RWPE1 (cell line): ENCODE measurements around the gene IL18BP.
A peak's percentile ranks its signal among the peaks of the same experiment; 100 is the strongest.

Source experiments
- CTCF ChIA-PET: fragments of 350-600 bp; sonication (Branson Sonifier 250); formaldehyde crosslinking; extraction: SDS; loops from one replicate; lab custom pipeline; 2021; lab: Yijun Ruan, JAX
- POLR2A ChIA-PET: fragments of 400-600 bp; formaldehyde crosslinking; extraction: SDS; loops from one replicate; lab custom pipeline; 2020; ENCODE audit warnings: antibody characterized with exemption; ENCODE audit not compliant: low non-redundant PET; lab: Yijun Ruan, JAX
- DNase-seq: peaks from one replicate; pipeline ENCODE4 v3.0.0; 2012; ENCODE audit warnings: low spot score
- H3K27ac ChIP-seq: fragments of 450-650 bp; 2 replicates; pipeline ENCODE4 v1.5.1; 2017
- TF ChIP-seq, protein P1 (sequence below): fragments of 450-650 bp; conservative IDR thresholded peaks from 2 replicates; pipeline ENCODE4 v1.5.1; 2017; ENCODE audit warnings: low read depth, mild to moderate bottlenecking

Gene IL18BP

DNA sequence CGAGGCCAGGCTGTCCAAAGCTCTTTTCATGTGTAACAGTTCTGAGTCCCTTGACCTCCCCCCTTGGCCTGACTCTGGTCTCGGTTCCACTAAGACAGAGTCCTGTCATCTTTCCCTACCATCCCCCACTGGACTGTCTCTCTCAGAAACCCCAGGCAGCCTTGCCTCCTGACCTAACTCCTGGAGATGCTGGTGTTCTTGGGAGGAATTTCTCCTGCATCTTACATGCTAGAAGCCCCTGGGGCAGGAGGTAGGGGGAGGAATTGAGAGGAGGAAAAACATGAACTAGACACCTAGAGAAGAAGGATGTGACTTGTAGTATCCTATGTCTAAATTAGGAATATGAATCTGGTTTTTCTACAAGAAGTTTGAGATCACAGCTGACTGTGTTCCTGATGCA lies 648 bp upstream of the IL18BP start:
- TF ChIP-seq, protein P1, sequence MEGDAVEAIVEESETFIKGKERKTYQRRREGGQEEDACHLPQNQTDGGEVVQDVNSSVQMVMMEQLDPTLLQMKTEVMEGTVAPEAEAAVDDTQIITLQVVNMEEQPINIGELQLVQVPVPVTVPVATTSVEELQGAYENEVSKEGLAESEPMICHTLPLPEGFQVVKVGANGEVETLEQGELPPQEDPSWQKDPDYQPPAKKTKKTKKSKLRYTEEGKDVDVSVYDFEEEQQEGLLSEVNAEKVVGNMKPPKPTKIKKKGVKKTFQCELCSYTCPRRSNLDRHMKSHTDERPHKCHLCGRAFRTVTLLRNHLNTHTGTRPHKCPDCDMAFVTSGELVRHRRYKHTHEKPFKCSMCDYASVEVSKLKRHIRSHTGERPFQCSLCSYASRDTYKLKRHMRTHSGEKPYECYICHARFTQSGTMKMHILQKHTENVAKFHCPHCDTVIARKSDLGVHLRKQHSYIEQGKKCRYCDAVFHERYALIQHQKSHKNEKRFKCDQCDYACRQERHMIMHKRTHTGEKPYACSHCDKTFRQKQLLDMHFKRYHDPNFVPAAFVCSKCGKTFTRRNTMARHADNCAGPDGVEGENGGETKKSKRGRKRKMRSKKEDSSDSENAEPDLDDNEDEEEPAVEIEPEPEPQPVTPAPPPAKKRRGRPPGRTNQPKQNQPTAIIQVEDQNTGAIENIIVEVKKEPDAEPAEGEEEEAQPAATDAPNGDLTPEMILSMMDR: no peak
- H3K27ac ChIP-seq: peak overlapping the region; percentile 56; the same call in 1 of the 2 replicates
- POLR2A ChIA-PET: interaction anchor here (0.6 kb wide), 1 partner anchor 8 kb away, joined by 3 read pairs; no protein-coding TSS in a partner anchor
- CTCF ChIA-PET: interaction anchor here (1.2 kb wide), 1 partner anchor 185 kb away, joined by 5 read pairs; no protein-coding TSS in a partner anchor
- DNase-seq: no peak

DNA sequence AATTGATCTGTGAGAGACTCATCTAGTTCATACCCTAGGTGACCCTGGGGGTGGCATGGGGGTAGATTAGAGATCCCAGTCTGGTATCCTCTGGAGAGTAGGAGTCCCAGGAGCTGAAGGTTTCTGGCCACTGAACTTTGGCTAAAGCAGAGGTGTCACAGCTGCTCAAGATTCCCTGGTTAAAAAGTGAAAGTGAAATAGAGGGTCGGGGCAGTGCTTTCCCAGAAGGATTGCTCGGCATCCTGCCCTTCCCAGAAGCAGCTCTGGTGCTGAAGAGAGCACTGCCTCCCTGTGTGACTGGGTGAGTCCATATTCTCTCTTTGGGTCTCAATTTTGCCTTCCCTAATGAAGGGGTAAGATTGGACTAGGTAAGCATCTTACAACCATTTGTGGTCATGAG lies 653 bp downstream of the IL18BP start:
- DNase-seq: no peak
- ChIA-PET POLR2A (interaction anchor here (1.1 kb wide), 1 partner anchor 146 kb away, joined by 3 read pairs; no protein-coding TSS in a partner anchor), CTCF (no interaction called here)
- TF ChIP-seq, protein P1: no peak
- H3K27ac ChIP-seq: peak overlapping the region; percentile 56

DNA sequence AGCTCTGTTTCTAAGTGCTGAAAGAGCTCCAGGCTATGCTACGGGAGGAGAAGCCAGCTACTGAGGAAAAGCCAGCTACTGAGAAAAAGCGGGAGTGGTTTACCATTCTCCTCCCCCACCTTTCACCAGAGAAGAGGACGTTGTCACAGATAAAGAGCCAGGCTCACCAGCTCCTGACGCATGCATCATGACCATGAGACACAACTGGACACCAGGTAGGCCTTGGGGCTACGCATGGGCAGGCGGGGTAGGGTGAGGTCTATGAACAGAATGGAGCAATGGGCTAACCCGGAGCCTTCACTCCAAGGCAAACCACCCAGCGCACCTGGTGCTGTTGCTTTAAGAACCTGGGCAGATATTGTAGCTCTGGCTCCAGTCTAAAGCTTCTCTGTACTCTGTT lies 1.1 kb downstream of the IL18BP start:
- DNase-seq: no peak
- ChIA-PET CTCF (interaction anchor here (0.5 kb wide), 1 partner anchor 11 kb away, joined by 3 read pairs; no protein-coding TSS in a partner anchor), POLR2A (interaction anchor here (1.1 kb wide), 1 partner anchor 146 kb away, joined by 3 read pairs; no protein-coding TSS in a partner anchor)
- TF ChIP-seq, protein P1: no peak
- peak overlapping the region; percentile 56 for H3K27ac ChIP-seq

DNA sequence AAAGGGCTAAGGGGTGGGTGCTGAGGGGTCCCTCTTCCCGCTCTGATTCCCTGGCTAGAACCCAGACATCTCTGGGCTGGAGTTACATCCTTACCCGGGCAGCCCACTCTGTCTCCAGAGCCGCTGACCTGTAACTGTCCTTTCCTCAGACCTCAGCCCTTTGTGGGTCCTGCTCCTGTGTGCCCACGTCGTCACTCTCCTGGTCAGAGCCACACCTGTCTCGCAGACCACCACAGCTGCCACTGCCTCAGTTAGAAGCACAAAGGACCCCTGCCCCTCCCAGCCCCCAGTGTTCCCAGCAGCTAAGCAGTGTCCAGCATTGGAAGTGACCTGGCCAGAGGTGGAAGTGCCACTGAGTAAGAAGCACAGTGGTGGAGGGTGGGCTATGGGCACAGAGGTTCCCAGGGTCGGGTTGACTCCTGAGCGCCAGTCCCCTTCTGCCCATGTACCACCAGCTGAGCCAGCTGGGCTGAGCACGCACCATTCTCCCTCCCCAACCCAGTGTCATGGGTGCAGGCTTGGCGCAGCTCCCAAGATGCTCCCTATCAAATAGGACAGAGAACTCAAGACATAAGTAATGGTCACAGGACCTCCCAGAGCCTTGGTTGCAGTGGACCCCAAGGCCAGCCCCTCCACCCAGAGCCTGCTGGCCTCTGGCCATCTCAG lies 1.6 kb downstream of the IL18BP start:
- ChIA-PET POLR2A (interaction anchor here (1.1 kb wide), 1 partner anchor 145 kb away, joined by 3 read pairs; no protein-coding TSS in a partner anchor), CTCF (interaction anchor here (0.5 to 1.4 kb wide), 3 partner anchors 10 to 25 kb away, joined by 3 to 4 read pairs (median 4); no protein-coding TSS in a partner anchor)
- peak overlapping the region; percentile 56 for H3K27ac ChIP-seq
- no peak for DNase-seq
- TF ChIP-seq, protein P1: no peak

DNA sequence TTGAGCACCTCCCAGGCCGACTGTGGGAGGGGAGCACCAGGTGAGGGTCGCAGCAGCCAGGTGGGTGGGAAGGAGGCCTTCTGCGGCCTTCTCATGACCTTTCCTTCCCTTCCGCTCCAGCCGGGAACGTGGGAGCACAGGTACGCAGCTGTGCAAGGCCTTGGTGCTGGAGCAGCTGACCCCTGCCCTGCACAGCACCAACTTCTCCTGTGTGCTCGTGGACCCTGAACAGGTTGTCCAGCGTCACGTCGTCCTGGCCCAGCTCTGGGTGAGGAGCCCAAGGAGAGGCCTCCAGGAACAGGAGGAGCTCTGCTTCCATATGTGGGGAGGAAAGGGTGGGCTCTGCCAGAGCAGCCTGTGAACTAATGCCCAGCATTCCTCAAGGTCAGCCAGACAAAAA lies 2.6 kb downstream of the IL18BP start:
- TF ChIP-seq, protein P1: no peak
- peak overlapping the region; percentile 56 for H3K27ac ChIP-seq
- ChIA-PET CTCF (interaction anchor here (0.5 to 1.4 kb wide), 3 partner anchors 22 to 193 kb away, joined by 4 read pairs; no protein-coding TSS in a partner anchor), POLR2A (no interaction called here)
- DNase-seq: no peak

DNA sequence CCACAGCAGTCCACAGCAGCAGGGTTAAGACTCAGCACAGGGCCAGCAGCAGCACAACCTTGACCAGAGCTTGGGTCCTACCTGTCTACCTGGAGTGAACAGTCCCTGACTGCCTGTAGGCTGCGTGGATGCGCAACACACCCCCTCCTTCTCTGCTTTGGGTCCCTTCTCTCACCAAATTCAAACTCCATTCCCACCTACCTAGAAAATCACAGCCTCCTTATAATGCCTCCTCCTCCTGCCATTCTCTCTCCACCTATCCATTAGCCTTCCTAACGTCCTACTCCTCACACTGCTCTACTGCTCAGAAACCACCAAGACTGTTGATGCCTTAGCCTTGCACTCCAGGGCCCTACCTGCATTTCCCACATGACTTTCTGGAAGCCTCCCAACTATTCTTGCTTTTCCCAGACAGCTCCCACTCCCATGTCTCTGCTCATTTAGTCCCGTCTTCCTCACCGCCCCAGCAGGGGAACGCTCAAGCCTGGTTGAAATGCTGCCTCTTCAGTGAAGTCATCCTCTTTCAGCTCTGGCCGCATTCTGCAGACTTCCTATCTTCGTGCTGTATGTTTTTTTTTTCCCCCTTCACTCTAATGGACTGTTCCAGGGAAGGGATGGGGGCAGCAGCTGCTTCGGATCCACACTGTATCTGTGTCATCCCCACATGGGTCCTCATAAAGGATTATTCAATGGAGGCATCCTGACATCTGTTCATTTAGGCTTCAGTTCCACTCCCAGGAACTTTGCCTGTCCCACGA lies 3.3 kb downstream of the IL18BP start:
- ChIA-PET CTCF (no interaction called here), POLR2A (no interaction called here)
- DNase-seq: no peak
- TF ChIP-seq, protein P1: no peak
- peak overlapping the region; percentile 56 for H3K27ac ChIP-seq
